ENCODE results near the gene GSK3B.

GRCh38 chr3:119818937-119819336, 275.3 kb downstream of the GSK3B start:
- TF ChIP-seq CTCF (conservative IDR thresholded peaks at IDR 0.05; ENCODE audit: low read depth in 2 of 2) (no peak), POLR2AphosphoS5 (IDR thresholded peaks at IDR 0.05; ENCODE audit: low read depth) (no peak), CREB1 (CRISPR knock-in tag; IDR thresholded peaks at IDR 0.05; ENCODE audit: low read depth) (no peak), EZH2phosphoT487 (IDR thresholded peaks at IDR 0.05; ENCODE audit: unreplicated experiment) (no peak), REST (IDR thresholded peaks at IDR 0.05; ENCODE audit: unreplicated experiment) (no peak)

Measured in GM23338 (cell line).